ENCODE results near the gene SPHK1.
"Not testable (repeated sequence)": the region's sequence is repeated elsewhere in the genome, so short reads cannot be mapped to it uniquely, and the experiment has no call there.

Gene SPHK1

DNA sequence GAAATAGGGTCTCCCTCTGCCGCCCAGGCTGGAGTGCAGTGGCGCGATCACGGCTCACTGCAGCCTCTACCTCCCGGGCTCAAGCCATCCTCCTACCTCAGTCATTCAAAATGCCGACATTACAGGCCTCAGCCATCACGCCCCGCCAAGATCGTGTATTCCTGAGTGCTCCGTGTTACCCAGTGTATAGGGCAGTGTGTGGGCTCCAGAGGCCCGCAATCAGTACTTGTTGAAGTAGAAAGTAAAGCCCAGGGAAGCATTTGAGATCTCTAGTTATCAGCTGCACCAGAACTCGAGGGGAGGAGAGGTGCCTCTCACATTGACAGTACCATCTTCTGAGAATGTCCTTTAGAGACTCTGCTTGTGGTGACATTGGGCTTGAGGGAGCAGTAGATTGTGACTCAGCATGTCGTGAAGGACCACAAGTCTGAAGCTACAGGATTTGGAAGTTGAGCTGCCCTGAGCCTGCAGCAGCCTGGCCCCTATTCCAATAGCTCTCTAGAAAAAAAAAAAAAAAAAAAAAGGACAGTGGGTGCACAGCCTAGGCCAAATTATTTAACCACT lies 29.6 kb upstream of the SPHK1 start:
- TF ChIP-seq, protein P1, sequence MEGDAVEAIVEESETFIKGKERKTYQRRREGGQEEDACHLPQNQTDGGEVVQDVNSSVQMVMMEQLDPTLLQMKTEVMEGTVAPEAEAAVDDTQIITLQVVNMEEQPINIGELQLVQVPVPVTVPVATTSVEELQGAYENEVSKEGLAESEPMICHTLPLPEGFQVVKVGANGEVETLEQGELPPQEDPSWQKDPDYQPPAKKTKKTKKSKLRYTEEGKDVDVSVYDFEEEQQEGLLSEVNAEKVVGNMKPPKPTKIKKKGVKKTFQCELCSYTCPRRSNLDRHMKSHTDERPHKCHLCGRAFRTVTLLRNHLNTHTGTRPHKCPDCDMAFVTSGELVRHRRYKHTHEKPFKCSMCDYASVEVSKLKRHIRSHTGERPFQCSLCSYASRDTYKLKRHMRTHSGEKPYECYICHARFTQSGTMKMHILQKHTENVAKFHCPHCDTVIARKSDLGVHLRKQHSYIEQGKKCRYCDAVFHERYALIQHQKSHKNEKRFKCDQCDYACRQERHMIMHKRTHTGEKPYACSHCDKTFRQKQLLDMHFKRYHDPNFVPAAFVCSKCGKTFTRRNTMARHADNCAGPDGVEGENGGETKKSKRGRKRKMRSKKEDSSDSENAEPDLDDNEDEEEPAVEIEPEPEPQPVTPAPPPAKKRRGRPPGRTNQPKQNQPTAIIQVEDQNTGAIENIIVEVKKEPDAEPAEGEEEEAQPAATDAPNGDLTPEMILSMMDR (IDR thresholded peaks at IDR 0.05; ENCODE audit: low read depth, low read length): no peak
- no peak for DNase-seq (ENCODE audit: extremely low read depth, low read depth)

GRCh38 chr17:76356803-76357456 lies 27.5 kb upstream of the SPHK1 start:
- TF ChIP-seq, protein P1 (IDR thresholded peaks at IDR 0.05; ENCODE audit: low read depth, low read length): no peak
- no peak for DNase-seq (ENCODE audit: extremely low read depth, low read depth)

- TF ChIP-seq, protein P1 (IDR thresholded peaks at IDR 0.05; ENCODE audit: low read depth, low read length): no peak
- no peak for DNase-seq (ENCODE audit: extremely low read depth, low read depth)
Measured at GRCh38 chr17:76357597-76358158, 26.7 kb upstream of the SPHK1 start.

DNA sequence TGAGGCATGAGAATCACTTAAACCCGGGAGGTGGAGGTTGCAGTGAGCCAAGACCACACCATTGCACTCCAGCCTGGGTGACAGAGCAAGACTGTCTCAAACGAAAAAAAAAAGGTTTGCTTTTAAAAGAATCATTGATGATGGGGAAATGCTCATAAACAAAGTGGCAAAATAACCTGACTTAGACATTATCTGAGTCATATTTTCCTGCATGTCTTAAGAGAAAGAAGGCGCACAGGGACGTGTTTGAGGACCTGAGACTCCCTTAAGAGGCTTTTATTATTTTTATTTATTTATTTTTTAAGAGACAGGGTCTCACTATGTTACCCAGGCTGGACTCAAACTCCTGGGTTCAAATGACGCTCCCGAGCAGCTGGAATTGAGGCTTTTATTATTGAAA lies 25.0 kb upstream of the SPHK1 start:
- TF ChIP-seq, protein P1 (IDR thresholded peaks at IDR 0.05; ENCODE audit: low read depth, low read length): no peak
- no peak for DNase-seq (ENCODE audit: extremely low read depth, low read depth)

GRCh38 chr17:76359776-76360175 lies 24.6 kb upstream of the SPHK1 start:
- DNase-seq (ENCODE audit: extremely low read depth, low read depth): not testable (repeated sequence)

- TF ChIP-seq, protein P1 (IDR thresholded peaks at IDR 0.05; ENCODE audit: low read depth, low read length): no peak
- DNase-seq (ENCODE audit: extremely low read depth, low read depth): no peak
Measured at GRCh38 chr17:76360461-76360860, 23.9 kb upstream of the SPHK1 start.

GRCh38 chr17:76363107-76363842 lies 21.1 kb upstream of the SPHK1 start:
- TF ChIP-seq, protein P1 (IDR thresholded peaks at IDR 0.05; ENCODE audit: low read depth, low read length): no peak

More at GRCh38 chr17:76363107-76363842, 21.1 kb upstream of the SPHK1 start:
- DNase-seq (ENCODE audit: extremely low read depth, low read depth): no peak

All from AG09319 (cell line).